HepG2 (cell line): ENCODE data around the gene CASR.

Source experiments
- ARNT ChIP-seq: fragments of 450-650 bp; IDR thresholded peaks from 2 replicates; pipeline ENCODE4 v1.6.1; 2017
- CTCF ChIP-seq: sonication (generic); formaldehyde crosslinking; IDR thresholded peaks from 2 replicates; pipeline ENCODE4 v1.5.0; 2020; ENCODE audit warnings: mild to moderate bottlenecking, missing genetic modification reagents, moderate library complexity
- EP300 ChIP-seq, 3 experiments: sonication (generic) in 1 of 3; formaldehyde crosslinking in 1 of 3; IDR thresholded peaks; 2 replicates each; pipeline versions ENCODE4 v1.5.1 to v1.6.1; 2011 to 2020; ENCODE audit warnings: low read depth in 2 of 3, low read length in 2 of 3, borderline replicate concordance in 1 of 3, improper control_type of control experiment in 1 of 3, mild to moderate bottlenecking in 1 of 3, missing genetic modification reagents in 1 of 3, moderate library complexity in 1 of 3
- NFKB2 ChIP-seq: sonication (generic); formaldehyde crosslinking; IDR thresholded peaks from 2 replicates; pipeline ENCODE4 v1.4.0; 2020; ENCODE audit warnings: missing genetic modification reagents, borderline replicate concordance
- TAF1 ChIP-seq: sonication (generic); formaldehyde crosslinking; IDR thresholded peaks from 2 replicates; pipeline ENCODE4 v1.4.0; 2020; ENCODE audit warnings: missing genetic modification reagents
- ZBTB20 ChIP-seq: sonication (generic); formaldehyde crosslinking; IDR thresholded peaks from 2 replicates; pipeline ENCODE4 v1.8.1; 2023; ENCODE audit warnings: missing genetic modification reagents, low read depth, mild to moderate bottlenecking, borderline replicate concordance
- ZKSCAN8 ChIP-seq: IDR thresholded peaks from 2 replicates; pipeline ENCODE4 v1.6.1; 2016; ENCODE audit warnings: borderline replicate concordance, missing genetic modification reagents, missing compliant biosample characterization
- ZNF264 ChIP-seq: sonication (generic); formaldehyde crosslinking; IDR thresholded peaks from 2 replicates; pipeline ENCODE4 v1.4.0; 2020; ENCODE audit warnings: missing genetic modification reagents
- ZNF326 ChIP-seq: sonication (generic); formaldehyde crosslinking; IDR thresholded peaks from 2 replicates; pipeline ENCODE4 v1.4.0; 2020; ENCODE audit warnings: missing genetic modification reagents, borderline replicate concordance
- ZNF335 ChIP-seq: sonication (generic); formaldehyde crosslinking; IDR thresholded peaks from 2 replicates; pipeline ENCODE4 v1.4.0; 2020; ENCODE audit warnings: missing genetic modification reagents
- ZNF589 ChIP-seq: sonication (generic); formaldehyde crosslinking; conservative IDR thresholded peaks from 2 replicates; pipeline ENCODE4 v1.8.0; 2022; ENCODE audit warnings: mild to moderate bottlenecking, moderate library complexity, missing genetic modification reagents
- ZNF782 ChIP-seq: sonication (generic); formaldehyde crosslinking; IDR thresholded peaks from 2 replicates; pipeline ENCODE4 v1.4.0; 2020; ENCODE audit warnings: missing genetic modification reagents, mild to moderate bottlenecking, borderline replicate concordance

- TF ChIP-seq CTCF (no peak), ZKSCAN8 (no peak), ZNF326 (CRISPR knock-in tag) (no peak), NFKB2 (CRISPR knock-in tag) (no peak), TAF1 (CRISPR knock-in tag) (no peak), ZBTB20 (CRISPR knock-in tag) (no peak), ZNF335 (CRISPR knock-in tag) (no peak), ZNF264 (CRISPR knock-in tag) (no peak), ZNF782 (CRISPR knock-in tag) (no peak), ARNT (no peak), ZNF589 (CRISPR knock-in tag) (no peak), EP300 (IDR thresholded peaks at IDR 0.05; ENCODE audit: low read depth in 2 of 2, low read length in 2 of 2) (no peak), EP300 (CRISPR knock-in tag; IDR thresholded peaks at IDR 0.05; ENCODE audit: borderline replicate concordance) (no peak)
Measured at GRCh38 chr3:122271246-122271898, 87.9 kb downstream of the CASR start.
